ENCODE data around the gene ARHGAP25.

DNA sequence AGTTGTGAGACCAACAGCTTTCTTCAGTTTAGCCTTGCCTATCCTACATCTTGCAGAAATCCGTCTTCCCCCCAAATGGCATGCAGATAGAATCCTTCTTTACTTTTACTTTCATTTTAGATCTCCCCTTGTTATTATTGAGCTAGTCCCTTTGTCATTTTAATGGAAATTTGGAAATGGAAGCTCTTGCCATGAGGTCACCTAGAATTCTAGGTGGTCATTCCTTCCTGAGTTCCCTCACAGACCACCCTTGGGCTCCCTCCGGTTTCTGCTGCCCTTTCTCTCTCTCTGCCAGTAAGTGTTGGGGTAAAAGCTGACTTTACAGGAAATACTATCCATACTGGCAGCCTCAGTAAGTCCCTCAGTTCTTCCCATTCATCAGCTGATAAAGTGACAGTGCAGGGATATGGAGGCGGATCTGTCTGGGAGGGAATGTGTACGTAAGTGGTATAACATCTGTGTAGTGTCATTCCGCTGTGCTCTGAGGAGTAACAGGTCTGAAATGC, 30.2 kb downstream of the ARHGAP25 start:
- no peak for TF ChIP-seq EZH2phosphoT487 (IDR thresholded peaks at IDR 0.05; ENCODE audit: unreplicated experiment)
- TF ChIP-seq EZH2 (IDR thresholded peaks at IDR 0.05; ENCODE audit: low read depth, unreplicated experiment), result no peak
- TF ChIP-seq, protein P1, sequence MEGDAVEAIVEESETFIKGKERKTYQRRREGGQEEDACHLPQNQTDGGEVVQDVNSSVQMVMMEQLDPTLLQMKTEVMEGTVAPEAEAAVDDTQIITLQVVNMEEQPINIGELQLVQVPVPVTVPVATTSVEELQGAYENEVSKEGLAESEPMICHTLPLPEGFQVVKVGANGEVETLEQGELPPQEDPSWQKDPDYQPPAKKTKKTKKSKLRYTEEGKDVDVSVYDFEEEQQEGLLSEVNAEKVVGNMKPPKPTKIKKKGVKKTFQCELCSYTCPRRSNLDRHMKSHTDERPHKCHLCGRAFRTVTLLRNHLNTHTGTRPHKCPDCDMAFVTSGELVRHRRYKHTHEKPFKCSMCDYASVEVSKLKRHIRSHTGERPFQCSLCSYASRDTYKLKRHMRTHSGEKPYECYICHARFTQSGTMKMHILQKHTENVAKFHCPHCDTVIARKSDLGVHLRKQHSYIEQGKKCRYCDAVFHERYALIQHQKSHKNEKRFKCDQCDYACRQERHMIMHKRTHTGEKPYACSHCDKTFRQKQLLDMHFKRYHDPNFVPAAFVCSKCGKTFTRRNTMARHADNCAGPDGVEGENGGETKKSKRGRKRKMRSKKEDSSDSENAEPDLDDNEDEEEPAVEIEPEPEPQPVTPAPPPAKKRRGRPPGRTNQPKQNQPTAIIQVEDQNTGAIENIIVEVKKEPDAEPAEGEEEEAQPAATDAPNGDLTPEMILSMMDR (conservative IDR thresholded peaks at IDR 0.05; ENCODE audit: low read depth in 2 of 2), result no peak
- TF ChIP-seq STAT1 (IDR thresholded peaks at IDR 0.05; ENCODE audit: unreplicated experiment), result no peak
